Caco-2 (cell line): ENCODE results near the gene HELB. TPM values are rescaled to one million over a fixed set of nuclear protein-coding genes. Genes with fewer than 3 reads are reported as not detected.
A peak's percentile ranks its signal among the peaks of the same experiment; 100 is the strongest.

Experiments
- BruUV-seq: library from RNA; stranded (reverse); fragments of 400-500 nt; replicated peaks from 2 replicates; lab custom pipeline; 2021; lab: Mats Ljungman, UMichigan
- CTCF ChIA-PET: fragments of 300-600 bp; sonication (Branson Sonifier 250); formaldehyde crosslinking; loops from one replicate; lab custom pipeline; 2022; ENCODE audit warnings: antibody characterized with exemption; lab: Charles Lee
- POLR2A ChIA-PET: fragments of 300-600 bp; sonication (Branson Sonifier 250); formaldehyde crosslinking; loops from one replicate; lab custom pipeline; 2022; ENCODE audit warnings: antibody characterized with exemption; lab: Charles Lee
- DNase-seq, 2 experiments: peaks; one replicate each; pipeline versions ENCODE4 v3.0.0 to v3.0.0-alpha.2; 2020 to 2022
- H3K27me3 ChIP-seq: replicated peaks from 2 replicates; pipeline ENCODE4 v1.6.0; 2011; ENCODE audit warnings: low read length; ENCODE audit not compliant: control insufficient read depth, insufficient read depth
- H3K36me3 ChIP-seq: 2 replicates; pipeline ENCODE4 v1.5.1; 2011; ENCODE audit warnings: low read length; ENCODE audit not compliant: control insufficient read depth, insufficient read depth
- H3K4me1 ChIP-seq: fragments of 250-450 bp; sonication (Bioruptor Pico); 2 replicates; pipeline ENCODE4 v1.5.1; 2020; ENCODE audit warnings: mild to moderate bottlenecking
- H3K4me3 ChIP-seq: 2 replicates; pipeline ENCODE4 v1.5.1; 2011; ENCODE audit warnings: low read depth, mild to moderate bottlenecking, control low read depth, low read length
- H3K9me3 ChIP-seq: fragments of 250-450 bp; sonication (Bioruptor Pico); 2 replicates; pipeline ENCODE4 v1.5.1; 2020; ENCODE audit warnings: mild to moderate bottlenecking, moderate library complexity
- H3K27ac Mint-ChIP-seq: one replicate; pipeline ENCODE4 v1.8.0; 2022; ENCODE audit warnings: mixed read lengths; ENCODE audit not compliant: unreplicated experiment
- H3K27me3 Mint-ChIP-seq: one replicate; pipeline ENCODE4 v1.8.0; 2022; ENCODE audit warnings: mixed read lengths; ENCODE audit not compliant: insufficient read depth, unreplicated experiment
- H3K36me3 Mint-ChIP-seq: one replicate; pipeline ENCODE4 v1.8.0; 2022; ENCODE audit warnings: mild to moderate bottlenecking, mixed read lengths; ENCODE audit not compliant: insufficient read depth, unreplicated experiment
- H3K4me1 Mint-ChIP-seq: one replicate; pipeline ENCODE4 v1.8.0; 2022; ENCODE audit warnings: low read depth, mixed read lengths; ENCODE audit not compliant: unreplicated experiment
- H3K4me3 Mint-ChIP-seq: one replicate; pipeline ENCODE4 v1.8.0; 2022; ENCODE audit warnings: mild to moderate bottlenecking, moderate library complexity, mixed read lengths; ENCODE audit not compliant: unreplicated experiment
- H3K9me3 Mint-ChIP-seq: one replicate; pipeline ENCODE4 v1.8.0; 2022; ENCODE audit warnings: mixed read lengths; ENCODE audit not compliant: unreplicated experiment
- CTCF ChIP-seq, 2 experiments: fragments of 200-600 bp in 1 of 2; IDR thresholded peaks; 1 replicate in 1 of 2; 2 replicates in 1 of 2; pipeline versions ENCODE4 v1.5.1 to v1.8.0; 2011 to 2022; ENCODE audit warnings: antibody characterized with exemption in 1 of 2, control low read depth in 1 of 2, inconsistent platforms in 1 of 2, low read depth in 1 of 2, low read length in 1 of 2, mild to moderate bottlenecking in 1 of 2, moderate library complexity in 1 of 2; ENCODE audit not compliant: insufficient read depth in 1 of 2, severe bottlenecking in 1 of 2, unreplicated experiment in 1 of 2
- intact Hi-C: fragments of 100-400 bp; cut with micrococcal nuclease; formaldehyde crosslinking; loops from one replicate; pipeline ENCODE4 v1.10.0; 2022; ENCODE audit not compliant: unreplicated experiment
- total RNA-seq: library from RNA; stranded (reverse); gene quantifications from 2 replicates; pipeline ENCODE4 v1.2.3, GENCODE V29; 2022

The HELB gene
- total RNA-seq, 1 experiment from 2014 or later = 3.4 TPM

- Mint-ChIP-seq H3K36me3 (no peaks in the 10 kb centered on the region), H3K4me1 (no peaks in the 10 kb centered on the region), H3K9me3 (peaks cover 11% of the 10 kb centered on the region), H3K4me3 (no peak overlapping the region), H3K27ac (no peak overlapping the region), H3K27me3 (peaks cover 21% of the 10 kb centered on the region)
- no TSS peak for BruUV-seq
- Histone ChIP-seq H3K36me3 (no peaks in the 10 kb centered on the region), H3K4me3 (no peak overlapping the region), H3K27me3 (no peaks in the 10 kb centered on the region), H3K4me1 (no peaks in the 10 kb centered on the region), H3K9me3 (no peaks in the 10 kb centered on the region; the same call in 1 of the 2 replicates)
- peak; percentile 51 to 80 for TF ChIP-seq CTCF (IDR thresholded peaks at IDR 0.05; ENCODE audit: insufficient read depth in 1 of 2, low read depth in 1 of 2, low read length in 1 of 2, severe bottlenecking in 1 of 2, unreplicated experiment in 1 of 2)
- DNase-seq = peak in 1 of 2 experiments; percentile 30
- ChIA-PET CTCF (interaction anchor here (0.5 to 1.2 kb wide), 2 partner anchors 129 to 364 kb away, joined by 3 to 7 read pairs; no protein-coding TSS in a partner anchor), POLR2A (no interaction called here)
- intact Hi-C loops = loop anchor here (2.0 to 10.0 kb wide), 2 partner anchors 130 to 406 kb away; no protein-coding TSS in a partner anchor
These were observed 23.1 kb upstream of the HELB start for GRCh38 chr12:66279123-66279712.

- Histone ChIP-seq H3K27me3 (no peaks in the 10 kb centered on the region), H3K4me3 (no peak overlapping the region), H3K36me3 (no peaks in the 10 kb centered on the region), H3K9me3 (no peaks in the 10 kb centered on the region; the same call in 1 of the 2 replicates), H3K4me1 (no peaks in the 10 kb centered on the region)
- Mint-ChIP-seq H3K27me3 (peaks cover 21% of the 10 kb centered on the region), H3K4me3 (no peak overlapping the region), H3K9me3 (peaks cover 11% of the 10 kb centered on the region), H3K36me3 (no peaks in the 10 kb centered on the region), H3K4me1 (no peaks in the 10 kb centered on the region), H3K27ac (no peak overlapping the region)
- no peak for TF ChIP-seq CTCF (IDR thresholded peaks at IDR 0.05; ENCODE audit: insufficient read depth in 1 of 2, low read depth in 1 of 2, low read length in 1 of 2, severe bottlenecking in 1 of 2, unreplicated experiment in 1 of 2)
- DNase-seq = no peak
- ChIA-PET CTCF (interaction anchor here (1.2 kb wide), 1 partner anchor 11 kb away, joined by 4 read pairs; no protein-coding TSS in a partner anchor), POLR2A (no interaction called here)
- no TSS peak for BruUV-seq
- intact Hi-C loops = no loop called here
These were observed 21.7 kb upstream of the HELB start for GRCh38 chr12:66280561-66280960.

GRCh38 chr12:66282244-66282643, 20.0 kb upstream of the HELB start:
- Histone ChIP-seq H3K9me3 (no peaks in the 10 kb centered on the region; the same call in 1 of the 2 replicates), H3K4me3 (no peak overlapping the region), H3K4me1 (no peaks in the 10 kb centered on the region), H3K27me3 (no peaks in the 10 kb centered on the region), H3K36me3 (no peaks in the 10 kb centered on the region)
- H3K27ac Mint-ChIP-seq = no peak overlapping the region
- TF ChIP-seq CTCF (IDR thresholded peaks at IDR 0.05; ENCODE audit: insufficient read depth in 1 of 2, low read depth in 1 of 2, low read length in 1 of 2, severe bottlenecking in 1 of 2, unreplicated experiment in 1 of 2) = no peak
- H3K27me3 Mint-ChIP-seq = peaks cover 22% of the 10 kb centered on the region
- no peak for DNase-seq
- H3K36me3 Mint-ChIP-seq = no peaks in the 10 kb centered on the region
- H3K4me3 Mint-ChIP-seq = no peak overlapping the region
- no TSS peak for BruUV-seq
- H3K9me3 Mint-ChIP-seq = peaks cover 11% of the 10 kb centered on the region
- H3K4me1 Mint-ChIP-seq = no peaks in the 10 kb centered on the region
- ChIA-PET POLR2A (no interaction called here), CTCF (no interaction called here)
- intact Hi-C loops = no loop called here
